PFSK-1 (cell line): ENCODE data around the gene MAP1B.

Experiments
- FOXP2 ChIP-seq: optimal IDR thresholded peaks from 2 replicates; pipeline ENCODE3; 2011; ENCODE audit warnings: borderline replicate concordance, control low read depth, inconsistent platforms; ENCODE audit not compliant: insufficient read depth; ENCODE audit errors: extremely low read length, extremely low read depth
- POLR2AphosphoS5 ChIP-seq: IDR thresholded peaks from 2 replicates; pipeline ENCODE4 v1.6.1; 2012; ENCODE audit warnings: low read depth, mild to moderate bottlenecking, control low read depth, low read length, moderate library complexity
- REST ChIP-seq, 2 experiments: IDR thresholded peaks; 2 replicates each; pipeline versions ENCODE4 v1.6.1 to v1.8.0; 2011 to 2012; ENCODE audit warnings: low read depth in 2 of 2, low read length in 2 of 2, control low read depth in 1 of 2, inconsistent platforms in 1 of 2, mild to moderate bottlenecking in 1 of 2, moderate library complexity in 1 of 2; ENCODE audit not compliant: insufficient read depth in 1 of 2
- SIN3A ChIP-seq: IDR thresholded peaks from 2 replicates; pipeline ENCODE4 v1.6.1; 2012; ENCODE audit warnings: mild to moderate bottlenecking, low read length, moderate library complexity, borderline replicate concordance; ENCODE audit not compliant: insufficient read depth
- TAF1 ChIP-seq: IDR thresholded peaks from 2 replicates; pipeline ENCODE4 v1.6.1; 2012; ENCODE audit warnings: low read length, control low read depth, borderline replicate concordance; ENCODE audit not compliant: insufficient read depth

Gene MAP1B

GRCh38 chr5:72243706-72244105 is 136.4 kb downstream of the MAP1B start:
- TF ChIP-seq REST (IDR thresholded peaks at IDR 0.05; ENCODE audit: insufficient read depth in 1 of 2, low read depth in 2 of 2, low read length in 2 of 2), result no peak
- TF ChIP-seq SIN3A, result no peak
- no peak for TF ChIP-seq TAF1
- no peak for TF ChIP-seq FOXP2
- TF ChIP-seq POLR2AphosphoS5, result no peak

GRCh38 chr5:72244862-72245371 is 137.6 kb downstream of the MAP1B start:
- TF ChIP-seq SIN3A, result no peak
- TF ChIP-seq FOXP2, result no peak
- no peak for TF ChIP-seq POLR2AphosphoS5
- no peak for TF ChIP-seq TAF1
- TF ChIP-seq REST (IDR thresholded peaks at IDR 0.05; ENCODE audit: insufficient read depth in 1 of 2, low read depth in 2 of 2, low read length in 2 of 2), result no peak

- no peak for TF ChIP-seq POLR2AphosphoS5
- TF ChIP-seq REST (IDR thresholded peaks at IDR 0.05; ENCODE audit: insufficient read depth in 1 of 2, low read depth in 2 of 2, low read length in 2 of 2), result no peak
- TF ChIP-seq FOXP2, result no peak
- no peak for TF ChIP-seq SIN3A
- no peak for TF ChIP-seq TAF1
Measured at GRCh38 chr5:72245546-72245945, 138.3 kb downstream of the MAP1B start.

GRCh38 chr5:72245951-72246532 is 138.8 kb downstream of the MAP1B start:
- TF ChIP-seq REST (IDR thresholded peaks at IDR 0.05; ENCODE audit: insufficient read depth in 1 of 2, low read depth in 2 of 2, low read length in 2 of 2) (no peak), POLR2AphosphoS5 (no peak), TAF1 (no peak), FOXP2 (no peak), SIN3A (no peak)

- TF ChIP-seq TAF1 (no peak), FOXP2 (no peak), SIN3A (no peak), REST (IDR thresholded peaks at IDR 0.05; ENCODE audit: insufficient read depth in 1 of 2, low read depth in 2 of 2, low read length in 2 of 2) (no peak), POLR2AphosphoS5 (no peak)
Measured at GRCh38 chr5:72246954-72247442, 139.7 kb downstream of the MAP1B start.
